GM12864 (cell line): Measurements from ENCODE around the gene ETV5.

Experiments
- DNase-seq: peaks from one replicate; pipeline ENCODE4 v3.0.0-alpha.2; 2011; ENCODE audit warnings: low read depth
- H3K4me3 ChIP-seq: 2 replicates; pipeline ENCODE4 v1.5.1; 2011; ENCODE audit warnings: mild to moderate bottlenecking, low read depth, low read length, control low read depth
- CTCF ChIP-seq: IDR thresholded peaks from 2 replicates; pipeline ENCODE4 v1.5.1; 2011; ENCODE audit warnings: low read depth, mild to moderate bottlenecking, moderate library complexity, low read length, control low read depth, inconsistent platforms; ENCODE audit errors: missing control alignments

The ETV5 gene

GRCh38 chr3:186096290-186096689 is 12.6 kb downstream of the ETV5 start:
- DNase-seq, result no peak
- H3K4me3 ChIP-seq, result no peak overlapping the region
- TF ChIP-seq CTCF, result no peak

- no peak overlapping the region for H3K4me3 ChIP-seq
- no peak for TF ChIP-seq CTCF
- no peak for DNase-seq
These were observed 13.3 kb downstream of the ETV5 start for GRCh38 chr3:186095561-186096081.

- no peak for DNase-seq
- H3K4me3 ChIP-seq, result no peak overlapping the region
These were observed 14.0 kb downstream of the ETV5 start for GRCh38 chr3:186094696-186095425.

GRCh38 chr3:186094271-186094670 is 14.6 kb downstream of the ETV5 start:
- TF ChIP-seq CTCF, result no peak
- DNase-seq, result no peak
- no peak overlapping the region for H3K4me3 ChIP-seq

More at GRCh38 chr3:186094696-186095425, 14.0 kb downstream of the ETV5 start:
- TF ChIP-seq CTCF, result no peak

GRCh38 chr3:186093271-186093900 is 15.5 kb downstream of the ETV5 start:
- no peak for TF ChIP-seq CTCF
- H3K4me3 ChIP-seq, result no peak overlapping the region
- no peak for DNase-seq

- H3K4me3 ChIP-seq, result no peak overlapping the region
- no peak for DNase-seq
- TF ChIP-seq CTCF, result no peak
These were observed 16.4 kb downstream of the ETV5 start for GRCh38 chr3:186092360-186093070.
